NAMALWA (cell line): Measurements from ENCODE around the gene LIN7A.
"Not testable (repeated sequence)": the region's sequence is repeated elsewhere in the genome, so short reads cannot be mapped to it uniquely, and the experiment has no call there.

Experiments used
- DNase-seq: peaks from one replicate; pipeline ENCODE4 v3.0.0-alpha.2; 2015; ENCODE audit warnings: low spot score

Gene LIN7A

DNA sequence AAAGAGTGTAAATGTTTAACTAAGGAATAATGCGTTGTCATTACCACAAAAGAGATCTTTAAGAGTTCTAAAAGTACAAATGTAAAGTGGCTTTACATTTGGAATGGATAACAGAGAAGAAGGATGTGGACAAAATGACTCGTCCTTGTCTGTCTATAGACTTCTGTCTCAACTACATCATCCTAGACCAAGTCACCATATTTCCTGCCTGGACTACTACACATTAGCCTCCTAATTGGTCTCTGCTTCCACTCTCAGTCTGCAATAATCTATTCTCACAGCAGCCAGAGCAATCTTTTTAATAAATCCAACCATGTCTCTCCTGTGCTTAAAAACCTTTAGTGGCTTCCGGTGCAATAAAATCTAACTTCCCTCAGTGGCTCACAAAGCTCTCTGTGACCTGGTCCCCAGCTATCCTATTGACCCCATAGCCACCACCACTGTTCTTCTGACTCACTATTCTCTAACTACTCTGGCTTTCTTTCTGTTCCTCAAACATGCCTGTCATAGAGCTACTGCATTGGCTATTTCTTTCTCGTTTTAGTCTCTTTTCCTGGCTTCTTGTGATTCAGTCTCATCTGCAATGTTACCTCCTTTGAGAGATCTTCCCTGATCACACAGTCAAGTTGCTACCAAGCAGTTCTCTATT, 130.0 kb downstream of the LIN7A start:
- DNase-seq, result no peak

DNA sequence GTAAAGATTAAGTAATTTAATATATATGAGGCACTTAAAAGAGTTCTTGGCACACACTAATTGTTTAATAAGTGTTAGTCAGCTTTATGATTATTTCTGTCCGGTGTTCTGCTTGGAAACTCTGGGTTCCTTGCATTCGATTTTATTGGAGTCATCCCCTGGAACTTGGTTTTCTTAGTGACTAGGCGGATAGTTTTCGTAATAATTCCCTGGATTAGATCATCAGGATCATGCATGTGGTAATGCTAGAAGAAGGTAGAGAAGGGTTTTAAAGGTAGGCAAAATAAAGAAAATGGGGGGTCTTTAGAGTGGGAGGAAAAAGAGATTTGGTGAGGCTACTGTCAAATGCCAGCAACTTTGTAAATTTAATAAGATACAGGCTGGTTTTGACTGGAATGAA, 132.6 kb downstream of the LIN7A start:
- no peak for DNase-seq

DNA sequence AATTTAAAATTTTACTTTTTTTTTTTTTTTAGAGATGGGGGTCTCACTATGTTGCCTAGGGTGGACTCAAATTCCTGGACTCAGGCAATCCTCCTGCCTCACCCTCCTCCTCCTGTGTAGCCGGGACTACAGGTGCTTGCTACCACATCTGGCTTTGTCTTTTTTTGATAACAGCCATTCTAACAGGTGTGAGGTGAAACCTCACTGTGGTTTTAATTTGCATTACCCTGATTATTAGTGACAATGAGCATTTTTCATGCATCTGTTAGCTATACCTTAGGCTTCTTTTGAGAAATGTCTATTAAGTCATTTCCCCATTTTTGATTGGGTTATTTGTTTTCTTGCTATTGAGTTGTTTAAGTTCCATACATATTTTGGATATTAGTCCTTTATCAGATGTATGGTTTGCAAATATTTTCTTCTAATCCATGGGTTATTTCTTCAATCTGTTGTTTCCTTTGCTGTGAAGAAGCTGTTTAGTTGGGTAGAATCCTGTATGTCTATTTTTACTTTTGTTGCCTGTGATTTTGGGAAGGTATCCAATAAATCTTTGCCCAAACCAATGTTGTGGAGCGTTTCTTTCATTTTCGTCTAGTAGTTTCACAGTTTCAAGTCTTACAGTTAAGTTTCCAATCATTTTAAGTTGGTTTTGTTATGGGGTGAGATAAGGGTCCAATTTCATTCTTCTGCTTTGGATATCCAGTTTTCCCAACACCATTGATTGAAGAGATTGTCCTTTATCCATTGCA, 134.9 kb downstream of the LIN7A start:
- DNase-seq, result no peak

DNA sequence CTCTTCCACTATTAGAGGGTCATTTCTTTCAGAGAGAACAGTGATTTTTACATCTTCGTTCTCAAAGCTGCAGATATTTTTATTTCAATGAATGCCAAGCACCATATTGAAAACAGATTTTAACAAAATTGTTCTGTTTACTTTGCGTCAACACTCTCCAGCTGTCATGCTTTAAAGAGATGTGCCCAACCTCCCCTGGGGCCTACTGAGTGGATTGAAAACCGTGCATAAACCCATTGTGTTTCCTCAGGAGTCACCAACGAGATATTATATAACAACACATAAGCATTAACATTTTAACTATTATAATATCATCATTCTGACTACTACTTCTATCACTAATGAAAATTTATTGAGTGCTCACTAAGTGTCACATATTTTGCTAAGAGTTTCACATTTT, 139.5 kb downstream of the LIN7A start:
- DNase-seq, result no peak

DNA sequence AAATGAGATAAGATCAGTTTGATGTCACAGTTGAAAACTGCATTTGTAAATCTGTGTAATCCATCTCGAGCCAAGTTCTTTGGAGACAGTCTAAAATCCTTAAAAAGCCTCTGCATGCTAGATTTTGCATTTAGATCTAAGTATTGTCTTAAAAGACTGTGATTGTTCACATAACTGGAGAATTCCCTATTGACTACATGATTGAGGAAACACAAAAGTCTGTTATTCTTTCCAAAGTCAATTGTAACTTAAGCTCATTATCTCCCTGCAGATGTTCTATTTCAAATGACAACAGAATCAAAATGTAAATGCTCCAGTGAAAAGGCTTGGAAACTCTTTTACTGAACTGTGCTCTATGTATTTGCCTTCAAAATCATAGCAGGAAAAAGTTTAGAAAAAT, 143.2 kb downstream of the LIN7A start:
- no peak for DNase-seq

DNA sequence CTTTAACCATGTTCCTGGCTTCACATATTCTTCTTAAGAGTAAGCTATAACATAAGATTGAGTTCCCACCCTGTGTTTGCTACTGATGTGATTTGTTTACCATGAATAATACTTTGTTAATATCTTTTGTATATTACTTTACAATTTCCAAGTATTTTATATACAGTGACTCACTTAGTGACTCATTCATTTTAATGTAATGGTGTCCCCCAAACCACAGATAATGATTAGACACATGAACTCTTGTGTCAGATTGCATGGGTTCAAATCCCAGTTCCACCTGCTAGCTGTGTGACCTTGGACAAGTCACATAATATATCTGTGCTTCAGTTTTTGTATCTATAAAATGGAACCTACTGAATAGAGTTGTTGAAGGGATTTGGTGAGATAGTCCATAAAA, 144.9 kb downstream of the LIN7A start:
- DNase-seq, result no peak

DNA sequence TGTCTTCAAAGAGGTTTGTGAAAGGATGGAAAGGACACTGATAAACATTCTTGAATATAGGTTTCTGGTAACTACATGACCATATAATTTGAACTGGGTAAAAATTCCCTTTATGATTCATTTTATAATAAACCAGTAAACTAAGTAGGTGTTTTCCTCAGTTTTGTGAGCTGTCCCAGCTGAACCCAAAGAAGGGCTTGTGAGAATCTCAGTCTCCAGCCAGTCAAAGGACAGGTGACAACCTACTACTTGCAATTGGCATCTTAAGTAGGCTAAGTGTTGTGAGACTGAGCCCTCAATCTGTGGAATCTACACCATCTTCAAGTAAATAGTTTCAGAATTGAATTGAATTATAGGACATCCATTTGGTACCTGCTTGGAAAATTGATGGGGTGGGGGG, 145.9 kb downstream of the LIN7A start:
- no peak for DNase-seq

DNA sequence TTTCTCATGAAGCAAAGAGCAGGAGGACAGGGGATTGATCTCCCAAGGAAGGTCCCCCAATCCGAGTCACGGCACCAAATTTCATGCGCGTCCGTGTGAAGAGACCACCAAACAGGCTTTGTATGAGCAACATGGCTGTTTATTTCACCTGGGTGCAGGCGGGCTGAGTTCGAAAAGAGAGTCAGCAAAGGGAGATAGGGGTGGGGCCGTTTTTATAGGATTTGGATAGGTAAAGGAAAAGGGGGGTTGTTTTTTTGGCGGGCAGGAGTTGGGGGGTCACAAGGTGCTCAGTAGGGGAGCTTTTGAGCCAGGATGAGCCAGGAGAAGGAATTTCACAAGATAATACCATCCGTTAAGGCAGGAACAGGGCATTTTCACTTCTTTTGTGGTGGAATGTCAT, 149.3 kb downstream of the LIN7A start:
- DNase-seq, result not testable (repeated sequence)

DNA sequence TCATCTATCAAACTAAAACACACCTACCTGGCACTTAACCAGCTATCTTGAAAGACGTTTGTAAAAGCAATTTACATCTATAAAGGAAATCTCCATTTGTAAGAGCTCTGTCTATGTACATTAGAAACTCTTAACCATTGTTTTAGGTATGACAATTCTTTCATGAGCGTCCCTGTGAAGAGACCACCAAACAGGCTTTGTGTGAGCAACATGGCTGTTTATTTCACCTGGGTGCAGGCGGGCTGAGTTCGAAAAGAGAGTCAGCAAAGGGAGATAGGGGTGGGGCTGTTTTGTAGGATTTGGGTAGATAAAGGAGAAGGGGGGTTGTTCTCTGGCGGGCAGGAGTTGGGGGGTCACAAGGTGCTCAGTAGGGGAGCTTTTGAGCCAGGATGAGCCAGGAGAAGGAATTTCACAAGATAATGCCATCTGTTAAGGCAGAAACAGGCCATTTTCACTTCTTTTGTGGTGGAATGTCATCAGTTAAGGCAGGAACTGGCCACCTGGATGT, 154.7 kb downstream of the LIN7A start:
- DNase-seq, result not testable (repeated sequence)

DNA sequence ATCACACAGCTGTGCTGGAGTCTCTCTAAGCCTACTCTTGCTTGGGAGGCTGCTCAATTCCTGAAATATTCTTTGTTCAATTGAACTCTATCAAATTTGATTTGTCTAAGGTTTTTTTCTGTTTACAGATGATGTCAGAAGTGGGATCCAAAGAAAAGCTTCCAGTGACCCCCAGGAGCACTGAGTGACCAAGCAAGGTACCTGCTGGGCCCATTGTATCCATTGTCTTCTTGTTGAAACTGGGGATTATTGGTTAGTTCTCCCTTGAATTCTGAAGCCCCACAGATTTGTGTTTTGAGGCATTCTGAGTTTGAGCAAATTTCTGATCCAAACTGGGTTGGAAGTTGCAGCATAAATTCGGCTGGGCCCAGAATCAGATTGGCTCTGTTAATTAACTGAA, 156.4 kb downstream of the LIN7A start:
- DNase-seq, result no peak

DNA sequence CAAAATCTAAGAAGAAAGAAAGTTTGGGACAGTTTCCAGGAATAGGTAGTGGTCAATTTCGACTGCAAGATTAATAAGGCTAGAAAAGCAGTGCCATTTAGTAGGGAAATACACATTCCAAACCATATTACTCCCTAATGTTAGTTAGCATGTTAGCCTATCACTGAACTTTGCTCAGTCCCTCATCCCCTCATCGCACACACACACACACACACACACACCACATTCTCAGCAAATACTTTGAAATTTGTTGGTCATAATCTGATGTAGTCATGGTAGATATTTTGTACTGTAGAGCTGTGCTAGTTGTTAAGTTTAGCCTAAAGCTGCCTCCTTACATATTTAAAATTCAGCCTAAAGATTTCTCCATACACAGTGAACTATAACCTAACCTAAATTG, 157.0 kb downstream of the LIN7A start:
- DNase-seq, result no peak

DNA sequence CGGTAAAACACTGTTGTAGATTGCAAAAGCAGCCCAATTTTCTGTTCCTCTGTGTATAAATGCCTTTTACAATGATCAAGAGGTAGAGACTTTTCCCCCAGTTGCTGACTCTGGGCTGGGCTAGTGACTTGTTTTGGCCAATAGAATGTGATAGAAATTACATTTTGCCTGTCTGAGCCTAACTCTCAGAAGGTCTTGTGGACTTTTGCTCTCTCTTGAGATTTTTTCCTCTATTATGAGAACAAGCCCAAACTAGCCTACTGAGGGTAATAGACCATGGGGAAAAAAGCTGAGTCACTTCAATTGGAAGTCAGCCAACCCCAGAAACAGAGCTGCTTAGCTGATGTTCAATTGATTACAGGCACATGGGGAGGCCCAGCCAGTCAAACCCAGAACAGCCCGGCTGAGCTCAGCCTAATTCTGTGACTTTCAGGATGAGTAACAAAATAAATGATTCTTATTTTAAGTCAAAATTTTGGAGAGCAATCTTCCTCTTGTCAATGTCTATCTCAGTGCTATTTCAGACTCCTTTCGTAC, 159.7 kb downstream of the LIN7A start:
- peak; percentile 27 for DNase-seq

DNA sequence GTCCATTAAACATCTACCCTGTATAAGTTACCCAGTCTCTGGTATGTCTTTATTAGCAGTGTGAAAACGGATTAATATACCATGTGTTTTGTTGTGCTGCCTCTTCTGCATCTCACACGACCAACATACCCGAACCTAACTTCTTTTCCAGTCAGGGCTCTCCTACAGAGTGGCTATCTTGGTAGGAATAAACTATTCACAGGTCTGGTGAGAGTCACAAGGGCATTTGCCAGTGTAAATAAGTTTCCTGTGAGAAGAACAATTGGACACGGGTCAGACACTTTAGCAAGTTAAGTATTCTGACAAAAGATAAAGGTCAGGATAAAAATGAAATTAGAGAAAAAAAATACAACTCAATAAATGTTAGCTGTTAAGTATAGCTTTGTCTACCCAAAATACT, 160.1 kb downstream of the LIN7A start:
- no peak for DNase-seq

DNA sequence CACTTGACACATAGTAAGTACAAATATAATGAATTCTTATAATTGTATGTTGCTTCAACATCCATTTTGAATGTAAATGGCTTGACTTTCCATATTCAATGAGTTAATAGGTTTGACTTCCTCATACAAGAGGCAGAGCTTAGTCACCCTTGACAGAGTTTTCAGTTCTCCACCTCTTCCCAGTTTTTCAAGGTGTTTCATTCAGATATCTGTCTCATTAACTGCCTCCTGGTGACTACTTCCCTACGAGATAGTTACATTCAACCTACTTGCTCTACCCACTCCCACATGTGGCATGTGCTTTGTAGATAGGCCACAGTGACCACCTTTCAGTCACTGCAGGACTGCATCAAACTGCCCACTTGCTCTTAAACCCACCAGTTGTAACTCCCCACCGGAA, 161.0 kb downstream of the LIN7A start:
- no peak for DNase-seq

DNA sequence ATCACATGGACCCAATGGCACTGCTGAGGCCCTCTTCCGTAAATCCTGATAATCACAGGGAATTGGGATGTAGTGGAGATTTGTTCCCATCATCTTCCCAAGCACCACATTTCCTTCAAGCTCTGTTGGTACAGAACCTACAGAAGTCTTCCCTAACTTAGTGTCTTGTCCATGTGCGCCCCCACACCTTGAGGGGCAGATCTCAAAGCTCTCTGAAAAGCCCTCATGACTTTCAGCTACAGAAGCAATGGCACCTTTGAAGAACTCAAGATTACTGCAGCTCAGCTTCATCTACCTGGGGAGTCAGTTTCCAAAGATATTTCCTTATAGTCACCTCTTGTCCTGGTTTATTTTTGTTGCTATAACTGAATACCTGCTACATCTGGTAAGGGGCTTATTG, 166.8 kb downstream of the LIN7A start:
- no peak for DNase-seq

DNA sequence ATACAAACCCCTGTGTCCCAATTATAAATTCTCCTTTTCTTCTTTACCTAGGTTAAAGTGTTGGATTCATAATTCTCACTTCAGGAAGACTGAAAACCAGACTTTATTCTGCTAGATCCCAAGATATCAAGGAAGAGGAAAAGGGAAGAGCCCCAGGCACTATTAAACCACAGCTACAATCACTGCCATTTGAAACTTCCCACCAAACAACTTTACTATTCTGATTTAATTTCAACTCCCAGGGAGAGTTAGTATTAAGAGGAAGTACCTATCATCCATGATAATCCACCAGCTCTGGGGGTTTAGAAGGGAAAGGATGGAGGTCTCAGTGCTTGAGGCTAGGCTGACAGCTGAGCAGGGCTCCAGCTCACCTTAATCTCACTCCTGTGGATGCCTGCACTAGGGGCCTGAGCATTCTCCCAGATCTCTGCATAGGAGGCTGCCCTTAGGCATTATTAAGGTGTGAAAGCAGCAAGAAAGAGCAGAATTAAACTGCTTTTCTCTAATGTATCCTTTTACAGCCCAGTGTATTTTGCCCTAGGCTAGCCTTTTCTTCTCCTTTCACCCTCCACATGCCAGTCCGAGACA, 168.1 kb downstream of the LIN7A start:
- DNase-seq, result no peak

DNA sequence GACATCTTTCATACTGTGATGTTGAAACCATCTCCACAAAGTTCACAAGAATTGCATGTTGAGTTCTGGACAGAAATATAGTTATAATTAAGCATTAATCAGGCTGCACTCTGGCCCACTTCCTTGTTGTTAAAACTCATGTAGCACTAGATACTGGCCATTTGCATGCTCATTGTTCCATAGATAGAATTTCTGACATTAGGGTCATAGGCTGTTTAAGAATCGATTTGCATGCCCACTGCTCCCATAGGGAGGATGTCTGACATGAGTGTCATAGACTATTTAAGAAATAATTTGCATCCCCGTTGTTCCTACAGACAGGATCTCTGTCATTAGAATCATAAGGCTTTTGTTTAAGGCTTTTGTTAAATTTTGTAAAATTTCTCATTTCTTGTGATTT, 170.8 kb downstream of the LIN7A start:
- DNase-seq, result peak; percentile 50

DNA sequence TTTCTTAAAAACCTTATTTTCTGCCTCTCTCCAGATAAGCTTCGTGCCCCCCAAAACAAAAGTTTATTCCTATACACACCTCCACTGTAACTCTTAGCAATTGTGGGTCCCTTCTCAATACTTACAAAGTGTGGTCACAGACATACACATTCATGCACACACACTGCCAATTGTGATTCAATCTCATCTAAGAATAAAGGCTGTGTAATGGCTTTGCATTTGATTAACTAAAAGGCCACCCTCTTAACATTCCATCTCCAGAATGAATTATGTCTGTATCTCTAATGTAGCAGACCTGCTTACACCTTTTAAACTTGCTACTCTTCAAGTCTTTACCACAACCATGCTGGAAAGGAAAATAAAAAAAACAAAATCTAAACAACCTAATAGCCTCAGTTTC, 171.5 kb downstream of the LIN7A start:
- DNase-seq, result no peak

DNA sequence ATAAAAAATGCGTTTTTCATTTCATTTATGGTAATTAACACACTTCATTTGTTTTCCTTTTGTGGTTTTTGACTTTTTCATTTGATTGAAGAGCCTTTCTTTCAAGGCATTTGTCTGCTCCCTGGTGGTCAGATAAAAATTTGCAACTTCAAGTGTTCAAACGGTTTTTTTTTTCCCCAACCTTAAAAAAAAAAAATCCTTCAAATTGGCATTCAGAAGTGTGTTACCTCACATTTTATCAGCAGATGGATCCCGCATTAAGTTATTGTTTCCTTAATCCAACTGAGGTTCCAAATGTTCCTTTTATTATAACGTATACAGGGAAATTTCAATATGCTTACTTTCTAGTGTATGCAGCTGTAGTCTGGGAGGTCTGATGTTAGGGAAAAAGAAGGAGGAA, 173.9 kb downstream of the LIN7A start:
- peak; percentile 78 for DNase-seq

DNA sequence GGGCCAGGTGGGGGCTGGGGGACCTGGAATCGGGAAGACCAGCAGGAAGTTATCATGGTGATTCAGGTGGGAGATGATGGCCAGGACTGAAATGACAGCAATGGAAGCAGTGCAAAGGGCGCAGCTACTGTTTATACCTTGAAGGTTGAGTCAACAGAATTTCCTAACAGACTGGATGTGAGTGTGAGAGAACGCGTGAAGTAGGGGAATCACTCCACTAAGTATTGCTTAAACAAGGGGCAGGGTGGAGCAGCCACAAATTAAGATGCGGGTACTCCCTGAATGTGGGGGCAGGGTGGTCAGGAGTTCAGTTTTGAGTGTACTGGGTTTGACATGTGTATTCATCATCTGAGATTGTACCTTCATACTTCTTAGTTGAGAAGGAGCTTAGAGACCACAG, 175.9 kb downstream of the LIN7A start:
- DNase-seq, result no peak

DNA sequence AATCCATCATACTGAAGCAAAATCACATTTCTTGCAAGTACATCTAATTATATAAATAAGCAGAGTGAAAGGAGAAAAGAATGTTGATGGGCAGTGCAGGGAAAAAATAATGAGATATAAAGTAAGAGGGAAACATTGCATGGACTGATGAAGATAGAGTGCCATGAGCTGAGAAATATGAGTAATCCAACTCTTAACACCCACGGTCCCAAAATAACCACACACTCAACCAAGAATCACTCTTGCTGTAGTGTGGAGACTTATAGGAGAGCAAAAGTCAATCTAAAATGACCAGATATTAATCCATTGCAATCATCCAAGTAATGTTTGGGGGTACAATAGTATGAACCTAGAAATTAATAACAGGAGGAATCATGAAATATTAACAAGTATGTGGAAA, 180.9 kb downstream of the LIN7A start:
- DNase-seq, result no peak

DNA sequence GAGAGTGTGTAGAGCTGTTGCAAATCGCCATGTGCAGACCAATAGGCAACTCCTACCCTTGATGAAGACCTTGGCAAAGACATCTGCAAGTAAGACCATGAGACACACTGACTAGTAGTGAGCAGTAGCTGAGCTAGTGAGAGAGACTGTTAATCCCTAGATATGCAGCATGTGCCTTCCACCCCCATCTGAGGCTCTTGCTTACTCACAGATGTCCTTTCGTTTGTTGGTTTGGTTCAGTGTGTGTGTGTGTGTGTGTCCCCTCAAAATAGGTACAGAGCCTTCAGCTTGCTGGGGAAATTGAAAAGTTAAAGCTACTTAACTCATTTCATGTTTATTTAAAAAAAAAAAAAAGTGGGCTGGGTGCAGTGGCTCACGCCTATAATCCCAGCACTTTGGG, 183.5 kb downstream of the LIN7A start:
- no peak for DNase-seq

DNA sequence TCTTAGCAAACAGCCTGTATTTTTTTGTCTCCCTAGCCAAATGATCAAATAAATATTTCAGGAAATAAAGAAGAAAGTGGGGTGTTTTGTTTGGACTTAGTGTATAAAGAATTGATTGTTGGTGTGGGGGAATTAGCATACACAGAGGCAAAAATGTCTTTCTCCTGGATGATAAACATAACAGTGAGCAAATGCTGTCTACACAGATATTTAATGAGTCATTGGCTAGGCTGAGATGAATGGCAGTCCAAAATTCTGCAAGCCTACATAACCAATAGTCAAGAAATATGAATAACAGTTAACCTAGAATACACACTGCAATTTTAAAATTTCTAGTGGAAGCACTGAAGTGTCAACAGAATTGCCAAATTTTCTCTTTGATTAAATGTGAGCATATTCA, 185.3 kb downstream of the LIN7A start:
- no peak for DNase-seq
